RWPE1 (cell line): ENCODE data around the gene RHBDF2.

ENCODE experiments used
- CTCF ChIA-PET: fragments of 350-600 bp; sonication (Branson Sonifier 250); formaldehyde crosslinking; extraction: SDS; loops from one replicate; lab custom pipeline; 2021; lab: Yijun Ruan, JAX
- POLR2A ChIA-PET: fragments of 400-600 bp; formaldehyde crosslinking; extraction: SDS; loops from one replicate; lab custom pipeline; 2020; ENCODE audit warnings: antibody characterized with exemption; ENCODE audit not compliant: low non-redundant PET; lab: Yijun Ruan, JAX
- DNase-seq: peaks from one replicate; pipeline ENCODE4 v3.0.0; 2012; ENCODE audit warnings: low spot score
- H3K27ac ChIP-seq: fragments of 450-650 bp; 2 replicates; pipeline ENCODE4 v1.5.1; 2017
- TF ChIP-seq, protein P1 (sequence below): fragments of 450-650 bp; conservative IDR thresholded peaks from 2 replicates; pipeline ENCODE4 v1.5.1; 2017; ENCODE audit warnings: low read depth, mild to moderate bottlenecking

The RHBDF2 gene

DNA sequence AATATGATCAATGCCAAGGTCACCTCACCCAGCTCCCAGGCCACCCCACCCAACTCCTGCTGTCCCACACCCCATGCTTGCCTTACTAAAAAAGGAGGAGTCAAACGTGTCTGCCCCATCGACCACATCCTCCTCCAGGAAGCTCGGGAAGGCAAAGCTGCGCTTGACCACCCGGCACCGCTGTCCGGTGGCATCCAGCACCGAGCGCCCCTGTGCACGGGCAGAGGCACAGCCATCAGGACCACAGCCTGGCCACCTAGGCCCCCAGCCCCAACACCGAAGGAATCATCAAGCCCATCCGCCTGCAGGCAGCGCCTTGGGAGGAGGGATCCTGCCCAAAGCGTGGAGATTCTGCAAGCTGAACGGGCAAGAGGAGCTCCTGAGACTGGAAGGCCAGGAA lies 23.6 kb downstream of the RHBDF2 start:
- CTCF ChIA-PET, result interaction anchor here (1.0 to 1.2 kb wide), 3 partner anchors 10 to 19 kb away, joined by 3 read pairs; no protein-coding TSS in a partner anchor
- no peak for DNase-seq
- TF ChIP-seq, protein P1, sequence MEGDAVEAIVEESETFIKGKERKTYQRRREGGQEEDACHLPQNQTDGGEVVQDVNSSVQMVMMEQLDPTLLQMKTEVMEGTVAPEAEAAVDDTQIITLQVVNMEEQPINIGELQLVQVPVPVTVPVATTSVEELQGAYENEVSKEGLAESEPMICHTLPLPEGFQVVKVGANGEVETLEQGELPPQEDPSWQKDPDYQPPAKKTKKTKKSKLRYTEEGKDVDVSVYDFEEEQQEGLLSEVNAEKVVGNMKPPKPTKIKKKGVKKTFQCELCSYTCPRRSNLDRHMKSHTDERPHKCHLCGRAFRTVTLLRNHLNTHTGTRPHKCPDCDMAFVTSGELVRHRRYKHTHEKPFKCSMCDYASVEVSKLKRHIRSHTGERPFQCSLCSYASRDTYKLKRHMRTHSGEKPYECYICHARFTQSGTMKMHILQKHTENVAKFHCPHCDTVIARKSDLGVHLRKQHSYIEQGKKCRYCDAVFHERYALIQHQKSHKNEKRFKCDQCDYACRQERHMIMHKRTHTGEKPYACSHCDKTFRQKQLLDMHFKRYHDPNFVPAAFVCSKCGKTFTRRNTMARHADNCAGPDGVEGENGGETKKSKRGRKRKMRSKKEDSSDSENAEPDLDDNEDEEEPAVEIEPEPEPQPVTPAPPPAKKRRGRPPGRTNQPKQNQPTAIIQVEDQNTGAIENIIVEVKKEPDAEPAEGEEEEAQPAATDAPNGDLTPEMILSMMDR, result no peak
- no peak overlapping the region for H3K27ac ChIP-seq
- POLR2A ChIA-PET, result no interaction called here

GRCh38 chr17:76476736-76477135 lies 24.5 kb downstream of the RHBDF2 start:
- DNase-seq, result no peak
- TF ChIP-seq, protein P1, result no peak
- ChIA-PET POLR2A (no interaction called here), CTCF (interaction anchor here (0.5 to 1.2 kb wide), 2 partner anchors 18 to 408 kb away, joined by 3 read pairs; no protein-coding TSS in a partner anchor)
- peak overlapping the region; percentile 2; the same call in 1 of the 2 replicates for H3K27ac ChIP-seq

GRCh38 chr17:76475302-76475701 lies 25.9 kb downstream of the RHBDF2 start:
- no peak for DNase-seq
- TF ChIP-seq, protein P1, result no peak
- POLR2A ChIA-PET, result no interaction called here
- CTCF ChIA-PET, result interaction anchor here (0.6 kb wide), 1 partner anchor 31 kb away, joined by 5 read pairs; no protein-coding TSS in a partner anchor
- no peak overlapping the region for H3K27ac ChIP-seq

DNA sequence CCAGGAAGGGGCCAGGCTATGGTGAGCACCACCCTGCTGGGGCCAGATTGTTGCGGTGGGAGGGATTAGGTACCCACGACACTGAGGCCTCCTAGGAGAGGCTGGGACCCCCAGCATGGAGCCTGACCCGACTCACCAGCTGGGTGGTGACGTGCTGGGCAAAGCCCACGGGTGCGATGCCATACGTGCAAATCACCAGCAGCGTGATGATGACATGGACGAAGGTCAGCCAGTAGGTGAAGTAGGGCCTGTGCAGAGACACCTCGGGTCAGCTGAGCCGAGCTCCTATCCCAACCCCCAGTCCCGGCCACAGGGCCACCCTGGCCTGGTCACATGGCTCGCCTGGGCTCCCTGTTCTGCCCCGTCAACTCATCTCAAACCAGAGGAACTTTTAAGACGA lies 26.3 kb downstream of the RHBDF2 start:
- DNase-seq, result no peak
- CTCF ChIA-PET, result no interaction called here
- TF ChIP-seq, protein P1, result no peak
- POLR2A ChIA-PET, result no interaction called here
- H3K27ac ChIP-seq, result no peak overlapping the region

GRCh38 chr17:76474238-76474637 lies 27.0 kb downstream of the RHBDF2 start:
- TF ChIP-seq, protein P1, result no peak
- POLR2A ChIA-PET, result no interaction called here
- CTCF ChIA-PET, result no interaction called here
- H3K27ac ChIP-seq, result no peak overlapping the region
- no peak for DNase-seq

DNA sequence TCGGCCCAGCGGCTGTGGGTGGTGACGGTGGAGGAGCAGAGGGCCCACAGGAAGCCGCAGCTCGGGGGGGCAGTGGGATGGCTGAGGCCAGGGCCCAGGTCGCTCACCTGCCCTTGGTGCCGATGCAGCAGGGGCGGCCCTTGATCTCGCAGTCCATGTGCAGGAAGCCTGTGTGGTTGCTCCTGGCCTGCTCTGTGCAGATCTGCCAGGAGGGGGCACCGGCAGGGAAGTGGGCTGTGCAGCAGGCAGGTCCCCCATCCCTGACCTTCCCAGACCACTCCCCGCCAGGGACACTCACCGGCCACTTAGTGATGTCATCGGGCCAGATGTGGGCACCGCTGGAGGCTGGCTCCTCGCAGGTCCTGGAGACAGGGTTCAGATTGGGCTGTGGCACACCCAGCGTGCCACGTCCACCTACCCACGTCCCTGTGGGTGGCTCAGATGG lies 27.7 kb downstream of the RHBDF2 start:
- ChIA-PET CTCF (no interaction called here), POLR2A (no interaction called here)
- TF ChIP-seq, protein P1, result no peak
- H3K27ac ChIP-seq, result no peak overlapping the region
- DNase-seq, result no peak
